Measurements from ENCODE around the gene SPRN.

DNA sequence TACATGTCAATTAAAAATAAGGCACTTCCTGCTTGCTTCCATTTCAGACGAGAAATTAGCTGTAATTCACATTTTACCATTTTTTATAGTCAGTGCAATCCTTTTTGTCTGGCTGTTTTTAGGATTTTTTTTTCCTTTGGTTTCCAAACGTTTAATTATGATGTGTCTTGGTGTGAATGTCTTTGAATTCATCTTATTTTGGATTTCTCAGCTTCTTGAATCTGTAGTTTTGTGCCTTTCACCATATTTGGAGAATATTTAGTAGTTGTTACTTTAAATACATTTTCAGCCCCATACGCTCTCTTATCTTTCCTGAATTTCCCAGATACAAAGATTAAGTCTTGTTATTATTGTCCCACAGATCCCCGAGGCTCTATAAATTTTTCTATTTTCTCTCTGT is 26.9 kb upstream of the SPRN start:
- TF ChIP-seq CTCF (IDR thresholded peaks at IDR 0.05) (no peak), EZH2 (IDR thresholded peaks at IDR 0.05; ENCODE audit: borderline replicate concordance, insufficient read depth, low read depth, low read length, poor library complexity, severe bottlenecking) (no peak)
